ENCODE measurements around the gene HACD1.

Gene HACD1

GRCh38 chr10:17655009-17655408 lies 37.8 kb upstream of the HACD1 start:
- no peak for ATAC-seq (ENCODE audit: insufficient read depth, low read depth)
- DNase-seq, result no peak

GRCh38 chr10:17652585-17652984 lies 35.4 kb upstream of the HACD1 start:
- Histone ChIP-seq H3K27ac (ENCODE audit: low read length) (no peak overlapping the region), H2AFZ (ENCODE audit: low read depth, low read length) (no peak overlapping the region), H3K4me1 (ENCODE audit: insufficient read depth, low read length) (peaks cover 25% of the 10 kb centered on the region), H4K20me1 (ENCODE audit: insufficient read depth, low read length) (peaks cover 10% of the 10 kb centered on the region), H3K27me3 (ENCODE audit: insufficient read depth, low read length, poor library complexity) (no peaks in the 10 kb centered on the region), H3K9ac (ENCODE audit: low read depth, low read length) (no peak overlapping the region), H3K9me3 (ENCODE audit: insufficient read depth, low read length, severe bottlenecking) (peaks cover 6% of the 10 kb centered on the region), H3K4me3 (ENCODE audit: low read depth in 1 of 2, low read length in 2 of 2) (no peak overlapping the region), H3K4me2 (ENCODE audit: insufficient read depth, low read length) (no peak overlapping the region), H3K36me3 (ENCODE audit: insufficient read depth, low read length) (peaks cover 15% of the 10 kb centered on the region; the same call in 1 of the 2 replicates), H3K79me2 (ENCODE audit: insufficient read depth, low read length) (peaks cover 96% of the 10 kb centered on the region)
- TF ChIP-seq EZH2 (IDR thresholded peaks at IDR 0.05; ENCODE audit: borderline replicate concordance, low read depth, low read length, severe bottlenecking) (no peak), CTCF (IDR thresholded peaks at IDR 0.05; ENCODE audit: borderline replicate concordance, extremely low read depth, low read length, poor library complexity, severe bottlenecking) (no peak)
- ATAC-seq (ENCODE audit: insufficient read depth, low read depth) (no peak), DNase-seq (no peak)

More at GRCh38 chr10:17655009-17655408, 37.8 kb upstream of the HACD1 start:
- H3K79me2 ChIP-seq (ENCODE audit: insufficient read depth, low read length), result peaks cover 93% of the 10 kb centered on the region
- H3K9me3 ChIP-seq (ENCODE audit: insufficient read depth, low read length, severe bottlenecking), result peaks cover 6% of the 10 kb centered on the region
- TF ChIP-seq CTCF (IDR thresholded peaks at IDR 0.05; ENCODE audit: borderline replicate concordance, extremely low read depth, low read length, poor library complexity, severe bottlenecking) (no peak), EZH2 (IDR thresholded peaks at IDR 0.05; ENCODE audit: borderline replicate concordance, low read depth, low read length, severe bottlenecking) (no peak)
- no peak overlapping the region for H3K4me2 ChIP-seq (ENCODE audit: insufficient read depth, low read length)
- no peak overlapping the region for H3K4me3 ChIP-seq (ENCODE audit: low read depth in 1 of 2, low read length in 2 of 2)
- H3K4me1 ChIP-seq (ENCODE audit: insufficient read depth, low read length), result peaks cover 16% of the 10 kb centered on the region
- no peak overlapping the region for H2AFZ ChIP-seq (ENCODE audit: low read depth, low read length)
- H3K36me3 ChIP-seq (ENCODE audit: insufficient read depth, low read length), result peaks cover 13% of the 10 kb centered on the region; the same call in 1 of the 2 replicates
- H3K27ac ChIP-seq (ENCODE audit: low read length), result no peak overlapping the region
- no peaks in the 10 kb centered on the region for H3K27me3 ChIP-seq (ENCODE audit: insufficient read depth, low read length, poor library complexity)
- H3K9ac ChIP-seq (ENCODE audit: low read depth, low read length), result no peak overlapping the region
- H4K20me1 ChIP-seq (ENCODE audit: insufficient read depth, low read length), result peaks cover 7% of the 10 kb centered on the region

GRCh38 chr10:17651896-17652295 lies 34.7 kb upstream of the HACD1 start:
- Histone ChIP-seq H3K79me2 (ENCODE audit: insufficient read depth, low read length) (peaks cover 96% of the 10 kb centered on the region), H3K36me3 (ENCODE audit: insufficient read depth, low read length) (peaks cover 15% of the 10 kb centered on the region; the same call in 1 of the 2 replicates), H3K9ac (ENCODE audit: low read depth, low read length) (no peak overlapping the region), H3K27ac (ENCODE audit: low read length) (no peak overlapping the region), H4K20me1 (ENCODE audit: insufficient read depth, low read length) (peaks cover 10% of the 10 kb centered on the region), H3K27me3 (ENCODE audit: insufficient read depth, low read length, poor library complexity) (no peaks in the 10 kb centered on the region), H3K9me3 (ENCODE audit: insufficient read depth, low read length, severe bottlenecking) (peaks cover 6% of the 10 kb centered on the region), H2AFZ (ENCODE audit: low read depth, low read length) (no peak overlapping the region), H3K4me1 (ENCODE audit: insufficient read depth, low read length) (peaks cover 32% of the 10 kb centered on the region), H3K4me3 (ENCODE audit: low read depth in 1 of 2, low read length in 2 of 2) (no peak overlapping the region), H3K4me2 (ENCODE audit: insufficient read depth, low read length) (no peak overlapping the region)
- no peak for TF ChIP-seq CTCF (IDR thresholded peaks at IDR 0.05; ENCODE audit: borderline replicate concordance, extremely low read depth, low read length, poor library complexity, severe bottlenecking)
- TF ChIP-seq EZH2 (IDR thresholded peaks at IDR 0.05; ENCODE audit: borderline replicate concordance, low read depth, low read length, severe bottlenecking), result no peak
- DNase-seq (no peak), ATAC-seq (ENCODE audit: insufficient read depth, low read depth) (no peak)
